Type B pancreatic cell (in vitro differentiated cells): ENCODE measurements around the gene KRTAP10-10. TPM values are rescaled to one million over a fixed set of nuclear protein-coding genes. Genes with fewer than 3 reads are reported as not detected.

Experiments used
- DNase-seq: peaks from one replicate; pipeline ENCODE4 v3.0.0; 2021; ENCODE audit warnings: mixed read lengths; ENCODE audit not compliant: unreplicated experiment; ENCODE audit errors: extremely low spot score
- H3K27ac Mint-ChIP-seq: 2 replicates; pipeline ENCODE4 v1.8.0; 2021; ENCODE audit warnings: mild to moderate bottlenecking, mixed read lengths
- H3K27me3 Mint-ChIP-seq: 2 replicates; pipeline ENCODE4 v1.8.0; 2021; ENCODE audit warnings: mixed read lengths
- H3K36me3 Mint-ChIP-seq: 2 replicates; pipeline ENCODE4 v1.8.0; 2021; ENCODE audit warnings: mixed read lengths
- H3K4me1 Mint-ChIP-seq: one replicate; pipeline ENCODE4 v1.8.0; 2021; ENCODE audit warnings: mixed read lengths; ENCODE audit not compliant: unreplicated experiment
- H3K4me3 Mint-ChIP-seq: 2 replicates; pipeline ENCODE4 v1.8.0; 2021; ENCODE audit warnings: mild to moderate bottlenecking, mixed read lengths
- H3K9me3 Mint-ChIP-seq: 2 replicates; pipeline ENCODE4 v1.8.0; 2021; ENCODE audit warnings: mixed read lengths
- total RNA-seq: library from RNA; stranded (reverse); gene quantifications from 2 replicates; pipeline ENCODE4 v1.2.1, GENCODE V29; 2021; ENCODE audit warnings: low replicate concordance
- TF ChIP-seq, protein P1 (sequence below): fragments of 200-600 bp; sonication (generic); conservative IDR thresholded peaks from 2 replicates; pipeline ENCODE4 v1.5.0; 2021; ENCODE audit warnings: antibody characterized with exemption, mild to moderate bottlenecking

The KRTAP10-10 gene
- total RNA-seq, 1 donor from 2014 or later = not detected

DNA sequence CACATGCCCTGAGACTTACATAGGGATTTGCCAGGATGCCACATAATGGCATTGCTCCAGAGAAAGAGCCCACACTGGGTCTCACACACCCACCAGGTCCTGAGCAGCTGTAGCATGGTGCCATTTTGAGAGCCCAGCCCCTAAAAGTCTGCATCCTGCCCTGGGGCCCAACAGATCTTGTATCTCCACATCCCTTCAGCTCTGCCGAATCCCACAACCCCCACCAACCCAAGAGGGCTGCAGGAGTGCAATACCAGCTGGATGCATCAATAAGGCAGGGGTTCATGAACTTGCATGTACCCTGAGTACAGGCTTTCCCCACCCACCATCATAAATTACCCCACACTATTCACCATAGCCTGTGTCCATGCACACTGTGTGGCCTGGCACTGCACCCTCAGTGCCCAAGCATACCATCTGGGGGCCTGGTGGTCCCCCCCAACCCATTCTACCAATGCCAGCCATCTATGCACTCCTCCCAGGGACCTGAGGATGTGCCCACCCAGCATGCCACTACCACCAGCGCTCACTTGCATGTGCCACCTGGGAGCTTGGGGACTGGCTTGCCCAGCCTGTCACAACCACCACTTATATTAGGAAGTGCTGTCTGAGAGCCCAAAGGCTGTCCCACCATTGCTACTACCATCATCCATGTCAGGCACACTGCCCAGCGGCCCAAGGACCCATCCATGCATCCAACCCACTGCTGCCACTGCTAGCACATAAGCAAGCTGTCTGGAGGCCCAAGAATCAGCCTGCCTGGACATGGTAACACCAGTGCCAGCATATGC is 33.7 kb downstream of the KRTAP10-10 start:
- Mint-ChIP-seq H3K4me3 (no peak overlapping the region), H3K4me1 (no peaks in the 10 kb centered on the region), H3K27ac (no peak overlapping the region), H3K36me3 (no peaks in the 10 kb centered on the region), H3K27me3 (peaks cover 24% of the 10 kb centered on the region), H3K9me3 (peaks cover 10% of the 10 kb centered on the region)
- peak; percentile 48 for DNase-seq
- TF ChIP-seq, protein P1, sequence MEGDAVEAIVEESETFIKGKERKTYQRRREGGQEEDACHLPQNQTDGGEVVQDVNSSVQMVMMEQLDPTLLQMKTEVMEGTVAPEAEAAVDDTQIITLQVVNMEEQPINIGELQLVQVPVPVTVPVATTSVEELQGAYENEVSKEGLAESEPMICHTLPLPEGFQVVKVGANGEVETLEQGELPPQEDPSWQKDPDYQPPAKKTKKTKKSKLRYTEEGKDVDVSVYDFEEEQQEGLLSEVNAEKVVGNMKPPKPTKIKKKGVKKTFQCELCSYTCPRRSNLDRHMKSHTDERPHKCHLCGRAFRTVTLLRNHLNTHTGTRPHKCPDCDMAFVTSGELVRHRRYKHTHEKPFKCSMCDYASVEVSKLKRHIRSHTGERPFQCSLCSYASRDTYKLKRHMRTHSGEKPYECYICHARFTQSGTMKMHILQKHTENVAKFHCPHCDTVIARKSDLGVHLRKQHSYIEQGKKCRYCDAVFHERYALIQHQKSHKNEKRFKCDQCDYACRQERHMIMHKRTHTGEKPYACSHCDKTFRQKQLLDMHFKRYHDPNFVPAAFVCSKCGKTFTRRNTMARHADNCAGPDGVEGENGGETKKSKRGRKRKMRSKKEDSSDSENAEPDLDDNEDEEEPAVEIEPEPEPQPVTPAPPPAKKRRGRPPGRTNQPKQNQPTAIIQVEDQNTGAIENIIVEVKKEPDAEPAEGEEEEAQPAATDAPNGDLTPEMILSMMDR = no peak

DNA sequence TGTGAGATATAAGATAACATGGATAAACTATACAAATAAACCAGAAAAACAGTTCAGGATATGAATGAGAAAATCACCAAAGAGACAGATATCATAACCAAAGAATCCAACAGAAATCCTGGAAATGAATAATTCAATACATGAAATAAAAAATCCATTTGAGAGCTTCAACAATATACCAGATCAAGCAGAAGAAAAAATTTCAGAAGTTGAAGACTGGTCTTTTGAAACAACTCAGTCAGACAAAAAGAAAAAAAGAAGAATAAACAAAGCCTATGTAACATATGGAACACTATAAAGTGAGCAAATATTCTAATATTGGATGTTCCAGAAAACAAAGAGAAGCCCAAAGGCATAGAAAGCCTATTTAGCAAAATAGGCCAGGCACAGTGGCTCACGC is 34.8 kb downstream of the KRTAP10-10 start:
- Mint-ChIP-seq H3K27me3 (peaks cover 32% of the 10 kb centered on the region), H3K27ac (no peak overlapping the region), H3K4me1 (no peaks in the 10 kb centered on the region), H3K4me3 (no peak overlapping the region), H3K36me3 (no peaks in the 10 kb centered on the region), H3K9me3 (peaks cover 10% of the 10 kb centered on the region)
- DNase-seq = no peak
- TF ChIP-seq, protein P1 = no peak

DNA sequence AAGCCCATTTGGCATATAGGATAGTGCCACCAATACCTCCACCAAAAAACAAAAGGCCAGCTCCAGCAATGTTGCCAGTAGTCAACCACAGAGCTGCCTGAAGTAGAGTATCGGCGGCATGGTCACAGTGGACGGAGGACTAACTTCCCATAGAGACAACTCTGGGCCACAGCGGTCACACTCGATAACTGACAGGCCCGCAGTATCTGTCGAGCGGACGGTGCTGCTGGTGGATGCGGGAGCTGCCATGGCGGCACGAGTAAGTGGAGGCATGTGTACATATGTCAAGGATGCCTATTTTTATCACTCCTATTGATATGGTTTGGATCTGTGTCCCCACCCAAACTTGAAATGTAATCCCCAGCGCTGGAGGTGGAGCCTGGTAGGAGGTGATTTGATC is 40.7 kb downstream of the KRTAP10-10 start:
- Mint-ChIP-seq H3K27me3 (peaks cover 54% of the 10 kb centered on the region), H3K4me1 (no peaks in the 10 kb centered on the region), H3K27ac (no peak overlapping the region), H3K9me3 (peaks cover 3% of the 10 kb centered on the region), H3K4me3 (no peak overlapping the region), H3K36me3 (no peaks in the 10 kb centered on the region)
- TF ChIP-seq, protein P1 = no peak
- no peak for DNase-seq

DNA sequence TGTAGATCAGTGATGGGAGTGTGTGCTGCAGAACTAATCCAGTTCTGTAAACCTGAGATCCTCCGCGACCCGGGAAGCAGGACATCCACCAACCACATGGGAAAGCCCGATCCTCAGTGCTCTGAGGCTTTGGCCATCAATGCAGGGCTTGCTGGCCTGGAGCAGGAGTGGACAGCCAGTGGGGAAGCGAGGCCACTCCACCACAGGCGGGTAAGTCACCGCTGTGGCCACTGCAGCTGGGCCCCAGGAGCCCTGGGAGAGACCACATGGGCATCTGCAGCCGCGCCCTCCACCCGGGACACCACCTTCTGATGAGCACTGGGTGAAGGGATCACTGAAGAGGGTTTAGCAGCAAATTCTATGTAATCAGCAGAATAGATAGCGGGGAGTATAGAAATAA is 44.0 kb downstream of the KRTAP10-10 start:
- H3K27me3 Mint-ChIP-seq = peaks cover 54% of the 10 kb centered on the region
- H3K27ac Mint-ChIP-seq = no peak overlapping the region
- H3K4me3 Mint-ChIP-seq = no peak overlapping the region
- no peaks in the 10 kb centered on the region for H3K36me3 Mint-ChIP-seq
- H3K4me1 Mint-ChIP-seq = no peaks in the 10 kb centered on the region
- no peaks in the 10 kb centered on the region for H3K9me3 Mint-ChIP-seq
- TF ChIP-seq, protein P1 = no peak
- no peak for DNase-seq

DNA sequence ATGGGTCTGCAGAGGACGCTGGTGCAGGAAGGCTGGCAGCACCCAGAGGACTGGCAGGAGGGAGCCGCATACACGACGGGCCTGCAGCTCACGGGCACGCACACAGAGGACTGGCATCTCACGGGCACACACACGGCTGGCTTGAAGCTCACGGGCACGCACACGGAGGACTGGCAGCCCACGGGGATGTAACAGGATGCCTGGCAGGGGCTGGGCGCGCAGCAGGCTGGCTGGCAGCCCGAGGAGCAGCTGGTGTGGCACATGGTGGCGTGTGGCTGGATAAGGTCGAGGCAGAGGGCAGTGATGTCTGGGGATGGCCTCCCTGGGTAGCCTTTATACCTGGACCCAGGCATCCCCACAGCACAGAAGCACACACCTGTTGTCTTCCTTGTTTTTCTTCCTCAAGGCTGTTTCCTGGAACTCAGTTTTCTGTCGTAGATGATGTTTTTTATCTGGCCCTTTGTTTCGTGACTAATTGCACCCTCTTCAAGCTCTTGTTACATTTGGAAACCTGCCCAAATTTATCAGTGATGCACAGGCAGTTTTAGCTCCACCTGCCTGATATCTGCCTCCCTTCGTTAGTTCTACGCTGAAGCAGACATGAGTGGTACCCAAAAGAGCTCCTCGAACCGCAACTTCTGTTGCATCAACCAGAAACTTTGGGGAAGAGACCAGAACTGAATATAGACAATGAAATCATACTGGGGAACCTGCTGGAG is 44.9 kb downstream of the KRTAP10-10 start, which contains the start of gene KRTAP12-1:
KRTAP12-1 (minus strand) TSS at position 303 of the 719 bp plus-strand sequence; CDS start at position 263, 40 bp downstream.
- H3K9me3 Mint-ChIP-seq = no peaks in the 10 kb centered on the region
- no peak for DNase-seq

More for the DNA sequence above, 44.9 kb downstream of the KRTAP10-10 start, which contains the start of gene KRTAP12-1:
- Mint-ChIP-seq H3K4me3 (no peak within 1 kb of the TSS), H3K27ac (no peak within 1 kb of the TSS), H3K27me3 (peaks cover 54% of the 10 kb centered on the region), H3K4me1 (peaks cover 7% of the 10 kb centered on the region), H3K36me3 (no peaks in the 10 kb centered on the region)
- TF ChIP-seq, protein P1 = no peak
